Esophagus (tissue), 2 donors: ENCODE measurements around the gene ASB5. TPM values are rescaled to one million over a fixed set of nuclear protein-coding genes. Genes with fewer than 3 reads are reported as not detected.
"Not testable (repeated sequence)": the region's sequence is repeated elsewhere in the genome, so short reads cannot be mapped to it uniquely, and the experiment has no call there.

Source experiments
- H3K27ac ChIP-seq, 2 donors: one replicate each; pipeline ENCODE4 v1.5.1; 2013; ENCODE audit warnings: low read depth in 2 of 2, mild to moderate bottlenecking in 2 of 2, inconsistent platforms in 1 of 2, low read length in 1 of 2, moderate library complexity in 1 of 2
- H3K27me3 ChIP-seq, 2 donors: one replicate each; pipeline ENCODE4 v1.6.1; 2013; ENCODE audit warnings: low read length in 2 of 2, control low read depth in 1 of 2, mild to moderate bottlenecking in 1 of 2; ENCODE audit not compliant: insufficient read depth in 2 of 2, control insufficient read depth in 1 of 2
- H3K36me3 ChIP-seq, 2 donors: one replicate each; pipeline ENCODE4 v1.6.1; 2013; ENCODE audit warnings: low read length in 1 of 2; ENCODE audit not compliant: control insufficient read depth in 2 of 2, insufficient read depth in 2 of 2
- H3K4me1 ChIP-seq, 2 donors: one replicate each; pipeline ENCODE4 v1.6.1; 2013; ENCODE audit warnings: low read length in 1 of 2; ENCODE audit not compliant: control insufficient read depth in 2 of 2, insufficient read depth in 2 of 2
- H3K4me3 ChIP-seq, 2 donors: one replicate each; pipeline ENCODE4 v1.5.1; 2013; ENCODE audit warnings: low read length in 2 of 2, mild to moderate bottlenecking in 2 of 2, low read depth in 1 of 2, moderate library complexity in 1 of 2
- H3K9me3 ChIP-seq, 2 donors: one replicate each; pipeline ENCODE4 v1.6.1; 2013; ENCODE audit warnings: mild to moderate bottlenecking in 2 of 2, low read depth in 1 of 2, low read length in 1 of 2, moderate library complexity in 1 of 2; ENCODE audit not compliant: control insufficient read depth in 2 of 2, insufficient read depth in 1 of 2
- WGBS, 2 donors: extraction: QIAGEN DNeasy Blood & Tissue Kit; methylation state at CpG; one replicate each; pipeline ENCODE4 v1.1.7; 2013; 5-methylcytosine and 5-hydroxymethylcytosine counted together
- polyA plus RNA-seq, 2 donors: library from polyadenylated mRNA; stranded (reverse); fragments of 200-250 nt; gene quantifications; one replicate each; pipeline ENCODE4 v1.2.3, GENCODE V29; 2013
- donor health status: healthy with polysubstance abuse.
- donor health status: Bipolar disorder and iron deficiency.

ASB5 gene
- polyA plus RNA-seq, 2 donors: 0.94 to 2.1 TPM

- Histone ChIP-seq H3K27ac (no peak overlapping the region), H3K36me3 (no peaks in the 10 kb centered on the region), H3K4me3 (no peak overlapping the region), H3K4me1 (no peaks in the 10 kb centered on the region), H3K27me3 (no peaks in the 10 kb centered on the region), H3K9me3 (no peaks in the 10 kb centered on the region)
Observed at GRCh38 chr4:176287546-176287945, 18.5 kb upstream of the ASB5 start.

DNA sequence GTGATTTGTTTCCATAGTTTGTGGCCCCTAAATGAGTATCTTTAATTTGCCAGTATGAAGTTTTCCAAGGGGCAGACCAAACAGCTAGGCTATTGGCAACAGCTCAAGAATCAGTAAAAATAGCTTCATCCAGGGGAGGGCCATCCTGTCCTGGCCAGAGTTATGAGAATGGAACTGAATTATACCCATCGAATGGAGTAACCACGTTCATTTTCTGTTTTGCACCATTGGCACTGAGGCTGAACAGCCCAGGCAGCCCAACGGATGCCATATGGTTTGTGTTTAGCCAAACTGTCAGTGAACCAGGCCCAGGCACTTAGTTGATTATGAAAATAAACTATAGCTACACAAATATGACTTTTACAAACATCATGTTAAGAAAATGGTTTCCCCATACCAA is 17.7 kb upstream of the ASB5 start:
- H3K36me3 ChIP-seq: no peaks in the 10 kb centered on the region
- H3K27me3 ChIP-seq: no peaks in the 10 kb centered on the region
- no peak overlapping the region for H3K4me3 ChIP-seq
- whole genome bisulfite sequencing, 2 donors: 52 to 53% methylated on average over 3 of the region's 3 CpGs
- no peaks in the 10 kb centered on the region for H3K4me1 ChIP-seq
- H3K27ac ChIP-seq: no peak overlapping the region
- H3K9me3 ChIP-seq: no peaks in the 10 kb centered on the region

- not testable (repeated sequence) for H3K27me3 ChIP-seq, H3K9me3 ChIP-seq, H3K36me3 ChIP-seq, H3K27ac ChIP-seq, H3K4me3 ChIP-seq, H3K4me1 ChIP-seq
- WGBS, 2 donors: 92 to 98% methylated on average over 1 of the region's 1 CpG
Observed at GRCh38 chr4:176279560-176279959, 10.5 kb upstream of the ASB5 start.

- H3K4me3 ChIP-seq: peak overlapping the region in 1 of 2 donors; percentile 13
- peak overlapping the region in 1 of 2 donors; percentile 67 for H3K27ac ChIP-seq
- H3K27me3 ChIP-seq: no peaks in the 10 kb centered on the region
- H3K4me1 ChIP-seq: no peaks in the 10 kb centered on the region
- no peaks in the 10 kb centered on the region for H3K36me3 ChIP-seq
- WGBS, 2 donors: 49 to 54% methylated on average over 13 of the region's 13 CpGs
- H3K9me3 ChIP-seq: no peaks in the 10 kb centered on the region
Observed at GRCh38 chr4:176277162-176277904, 8.3 kb upstream of the ASB5 start.

DNA sequence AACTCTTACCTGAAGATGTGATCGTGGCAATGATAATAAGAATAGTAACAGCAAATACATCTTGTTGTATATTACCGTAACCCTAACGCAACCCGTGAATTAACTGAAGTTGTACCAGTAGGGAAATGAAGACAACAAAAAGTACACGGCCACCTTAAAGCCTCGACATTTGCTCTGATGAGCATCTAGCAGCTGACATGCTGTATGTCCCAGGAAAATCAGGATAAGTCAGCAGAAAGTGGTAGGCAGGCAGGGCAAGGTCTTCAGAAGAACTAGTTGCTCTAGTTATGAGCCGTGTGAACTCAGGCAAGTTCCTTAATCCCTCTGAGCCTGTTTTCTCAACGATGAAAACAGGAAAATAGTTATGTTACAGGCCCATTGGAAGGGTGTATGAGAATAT is 7.7 kb upstream of the ASB5 start:
- no peaks in the 10 kb centered on the region for H3K4me1 ChIP-seq
- no peaks in the 10 kb centered on the region for H3K36me3 ChIP-seq
- no peaks in the 10 kb centered on the region for H3K27me3 ChIP-seq
- peak overlapping the region in 1 of 2 donors; percentile 13 for H3K4me3 ChIP-seq
- no peaks in the 10 kb centered on the region for H3K9me3 ChIP-seq
- no peak overlapping the region for H3K27ac ChIP-seq
- WGBS, 2 donors: 70 to 75% methylated on average over 8 of the region's 8 CpGs

- Histone ChIP-seq H3K27ac (no peak overlapping the region), H3K4me1 (peaks cover 0 to 2% of the 10 kb centered on the region in 2 donors), H3K27me3 (no peaks in the 10 kb centered on the region), H3K9me3 (no peaks in the 10 kb centered on the region), H3K36me3 (no peaks in the 10 kb centered on the region), H3K4me3 (no peak overlapping the region)
Observed at GRCh38 chr4:176274441-176274840, 5.4 kb upstream of the ASB5 start.

GRCh38 chr4:176273736-176274135 is 4.7 kb upstream of the ASB5 start:
- H3K4me3 ChIP-seq: no peak overlapping the region
- peaks cover 0 to 2% of the 10 kb centered on the region in 2 donors for H3K4me1 ChIP-seq
- H3K27ac ChIP-seq: no peak overlapping the region
- WGBS, 2 donors: 83 to 87% methylated on average over 4 of the region's 4 CpGs
- no peaks in the 10 kb centered on the region for H3K9me3 ChIP-seq
- no peaks in the 10 kb centered on the region for H3K27me3 ChIP-seq
- no peaks in the 10 kb centered on the region for H3K36me3 ChIP-seq

DNA sequence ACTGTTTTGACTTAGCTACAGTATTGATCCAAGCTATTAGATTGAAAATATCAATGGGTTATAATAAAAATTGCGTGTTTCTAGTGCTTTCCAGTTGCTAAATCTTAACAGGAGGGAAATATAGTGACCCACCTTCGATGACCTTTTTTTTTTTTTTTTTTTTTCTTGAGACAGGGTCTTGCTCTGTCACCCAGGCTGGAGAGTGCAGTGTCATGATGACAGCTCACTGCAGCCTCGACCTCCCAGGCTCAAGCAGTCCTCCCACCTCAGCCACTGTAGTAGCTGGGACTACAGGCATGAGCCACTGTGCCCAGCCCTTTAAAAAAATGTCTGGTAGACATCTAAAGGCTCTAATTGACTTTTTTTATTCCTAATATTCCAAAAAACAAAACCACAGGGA is 3.8 kb upstream of the ASB5 start:
- H3K4me3 ChIP-seq: no peak overlapping the region
- WGBS, 2 donors: 62 to 68% methylated on average over 3 of the region's 3 CpGs
- no peaks in the 10 kb centered on the region for H3K9me3 ChIP-seq
- no peaks in the 10 kb centered on the region for H3K36me3 ChIP-seq
- H3K4me1 ChIP-seq: peaks cover 0 to 2% of the 10 kb centered on the region in 2 donors
- no peaks in the 10 kb centered on the region for H3K27me3 ChIP-seq
- no peak overlapping the region for H3K27ac ChIP-seq

DNA sequence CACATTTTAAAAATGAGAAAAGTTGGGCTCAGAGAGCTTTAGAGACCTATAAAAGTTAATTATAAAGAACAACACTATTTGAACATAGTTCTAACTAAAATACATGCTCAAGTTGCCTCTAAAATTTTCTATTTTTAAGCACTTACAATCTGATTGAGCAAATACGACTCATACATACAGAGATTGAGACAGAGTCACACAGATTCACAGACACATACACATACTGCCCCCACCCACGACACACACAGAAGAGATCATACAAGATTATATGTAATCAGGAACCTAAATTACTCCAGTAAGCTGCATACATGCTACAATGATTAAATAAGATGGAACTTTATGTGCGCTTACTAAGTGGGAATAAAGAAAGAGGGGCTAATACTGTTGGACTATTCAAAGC is 2.7 kb upstream of the ASB5 start:
- H3K4me3 ChIP-seq: no peak overlapping the region
- no peak overlapping the region for H3K27ac ChIP-seq
- H3K27me3 ChIP-seq: no peaks in the 10 kb centered on the region
- H3K36me3 ChIP-seq: no peaks in the 10 kb centered on the region
- 79% methylated on average over 3 of the region's 3 CpGs for WGBS, 2 donors
- peaks cover 0 to 2% of the 10 kb centered on the region in 2 donors for H3K4me1 ChIP-seq
- H3K9me3 ChIP-seq: no peaks in the 10 kb centered on the region

DNA sequence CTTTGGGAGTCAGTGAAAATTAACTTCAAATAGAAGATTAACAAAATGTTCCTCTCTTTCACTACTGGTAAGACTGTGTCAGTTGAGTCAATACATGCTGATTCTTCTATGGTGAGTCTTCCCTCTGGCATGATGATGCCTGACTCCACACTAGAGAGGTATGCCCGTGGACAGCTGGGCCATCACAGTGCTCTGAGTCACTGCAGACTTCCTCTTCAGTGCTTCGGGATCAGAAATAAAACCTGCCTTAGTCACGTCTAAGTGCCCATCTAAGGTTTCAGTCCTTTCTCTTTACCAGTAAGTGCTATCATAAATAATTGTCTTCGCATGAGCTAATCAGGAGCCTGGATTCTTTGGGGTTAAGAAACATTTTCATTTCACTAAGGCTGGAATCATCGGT is 1.6 kb upstream of the ASB5 start:
- no peaks in the 10 kb centered on the region for H3K36me3 ChIP-seq
- no peak overlapping the region for H3K4me3 ChIP-seq
- WGBS, 2 donors: 46 to 53% methylated on average over 5 of the region's 5 CpGs
- no peak overlapping the region for H3K27ac ChIP-seq
- H3K9me3 ChIP-seq: no peaks in the 10 kb centered on the region
- H3K4me1 ChIP-seq: peaks cover 0 to 2% of the 10 kb centered on the region in 2 donors
- no peaks in the 10 kb centered on the region for H3K27me3 ChIP-seq
